Measurements from ENCODE around the gene CLEC2L. TPM values are rescaled to one million over a fixed set of nuclear protein-coding genes. Genes with fewer than 3 reads are reported as not detected.

The CLEC2L gene
- total RNA-seq, 4 donors from 2014 or later = not detected

- Histone ChIP-seq H3K36me3 (no peaks in the 10 kb centered on the region), H3K4me3 (no peak overlapping the region), H3K9me3 (no peaks in the 10 kb centered on the region), H3K27ac (replicated peaks in 1 of 4) (no peak overlapping the region), H3K4me1 (peaks cover 0 to 30% (median 27%) of the 10 kb centered on the region in 4 donors), H3K27me3 (no peaks in the 10 kb centered on the region)
- DNase-seq (ENCODE audit: extremely low spot score) = no peak
- intact Hi-C loops (cut with DNase I) = no loop called here
- 62% methylated on average over 15 of the region's 21 CpGs for WGBS
- no peak for TF ChIP-seq POLR2A (IDR thresholded peaks at IDR 0.05; ENCODE audit: low read depth)
- TF ChIP-seq POLR2AphosphoS5 (IDR thresholded peaks at IDR 0.05) = no peak
- no peak for TF ChIP-seq EP300 (IDR thresholded peaks at IDR 0.05)
- TF ChIP-seq CTCF (IDR thresholded peaks at IDR 0.05) = no peak
These were observed 18.3 kb downstream of the CLEC2L start for GRCh38 chr7:139541600-139542307.

GRCh38 chr7:139542308-139543151 lies 19.0 kb downstream of the CLEC2L start:
- H3K4me3 ChIP-seq = no peak overlapping the region
- H3K9me3 ChIP-seq = no peaks in the 10 kb centered on the region
- intact Hi-C loops (cut with DNase I) = no loop called here
- TF ChIP-seq CTCF (IDR thresholded peaks at IDR 0.05) (no peak), POLR2A (IDR thresholded peaks at IDR 0.05; ENCODE audit: low read depth) (no peak), POLR2AphosphoS5 (IDR thresholded peaks at IDR 0.05) (no peak), EP300 (IDR thresholded peaks at IDR 0.05) (no peak)
- H3K27ac ChIP-seq (replicated peaks in 1 of 4) = no peak overlapping the region
- H3K36me3 ChIP-seq = no peaks in the 10 kb centered on the region
- H3K4me1 ChIP-seq = peaks cover 0 to 30% (median 23%) of the 10 kb centered on the region in 4 donors
- 92% methylated on average over 28 of the region's 28 CpGs for WGBS
- no peaks in the 10 kb centered on the region for H3K27me3 ChIP-seq
- no peak for DNase-seq (ENCODE audit: extremely low spot score)

GRCh38 chr7:139543801-139544603 lies 20.5 kb downstream of the CLEC2L start:
- 88% methylated on average over 11 of the region's 18 CpGs for WGBS
- H3K4me3 ChIP-seq = no peak overlapping the region

GRCh38 chr7:139544645-139545044 lies 21.2 kb downstream of the CLEC2L start:
- Histone ChIP-seq H3K9me3 (no peaks in the 10 kb centered on the region), H3K4me1 (peaks cover 0 to 17% (median 10%) of the 10 kb centered on the region in 4 donors), H3K27me3 (no peaks in the 10 kb centered on the region), H3K4me3 (no peak overlapping the region), H3K27ac (replicated peaks in 1 of 4) (no peak overlapping the region), H3K36me3 (no peaks in the 10 kb centered on the region)
- DNase-seq (ENCODE audit: extremely low spot score) = peak; percentile 75
- WGBS = 94% methylated on average over 11 of the region's 11 CpGs
- intact Hi-C loops (cut with DNase I) = no loop called here
- TF ChIP-seq POLR2AphosphoS5 (IDR thresholded peaks at IDR 0.05) (no peak), EP300 (IDR thresholded peaks at IDR 0.05) (no peak), CTCF (IDR thresholded peaks at IDR 0.05) (no peak), POLR2A (IDR thresholded peaks at IDR 0.05; ENCODE audit: low read depth) (no peak)

More at GRCh38 chr7:139543801-139544603, 20.5 kb downstream of the CLEC2L start:
- TF ChIP-seq POLR2A (IDR thresholded peaks at IDR 0.05; ENCODE audit: low read depth) (no peak), POLR2AphosphoS5 (IDR thresholded peaks at IDR 0.05) (no peak), EP300 (IDR thresholded peaks at IDR 0.05) (no peak), CTCF (IDR thresholded peaks at IDR 0.05) (no peak)
- H3K27ac ChIP-seq (replicated peaks in 1 of 4) = no peak overlapping the region
- DNase-seq (ENCODE audit: extremely low spot score) = no peak
- intact Hi-C loops (cut with DNase I) = no loop called here
- H3K9me3 ChIP-seq = no peaks in the 10 kb centered on the region
- H3K4me1 ChIP-seq = peaks cover 0 to 23% (median 16%) of the 10 kb centered on the region in 4 donors
- H3K27me3 ChIP-seq = no peaks in the 10 kb centered on the region
- H3K36me3 ChIP-seq = no peaks in the 10 kb centered on the region
